GM23248 (cell line): Measurements from ENCODE around the gene BPIFB3. TPM values are rescaled to one million over a fixed set of nuclear protein-coding genes. Genes with fewer than 3 reads are reported as not detected.

Experiments
- DNase-seq: peaks from one replicate; pipeline ENCODE4 v3.0.0-alpha.2; 2015
- H2AFZ ChIP-seq: fragments of 200-600 bp; sonication (generic); 2 replicates; pipeline ENCODE4 v1.6.1; 2016; ENCODE audit warnings: antibody characterized with exemption
- H3F3A ChIP-seq: fragments of 200-600 bp; sonication (generic); 2 replicates; pipeline ENCODE4 v1.6.1; 2016; ENCODE audit warnings: mild to moderate bottlenecking, antibody characterized with exemption, mixed run types; ENCODE audit not compliant: insufficient read depth
- H3K27ac ChIP-seq: fragments of 200-600 bp; sonication (generic); 2 replicates; pipeline ENCODE4 v1.5.1; 2016; ENCODE audit warnings: mild to moderate bottlenecking
- H3K27me3 ChIP-seq: fragments of 200-600 bp; sonication (generic); replicated peaks from 2 replicates; pipeline ENCODE4 v1.6.1; 2016; ENCODE audit warnings: mild to moderate bottlenecking; ENCODE audit not compliant: insufficient read depth
- H3K36me3 ChIP-seq: fragments of 200-600 bp; sonication (generic); 2 replicates; pipeline ENCODE4 v1.6.1; 2016; ENCODE audit warnings: low read depth, mild to moderate bottlenecking
- H3K4me1 ChIP-seq: fragments of 200-600 bp; sonication (generic); 2 replicates; pipeline ENCODE4 v1.6.1; 2016; ENCODE audit warnings: mild to moderate bottlenecking; ENCODE audit not compliant: insufficient read depth
- H3K4me2 ChIP-seq: fragments of 200-600 bp; sonication (generic); one replicate; pipeline ENCODE4 v1.6.1; 2016; ENCODE audit warnings: mild to moderate bottlenecking; ENCODE audit not compliant: unreplicated experiment
- H3K4me3 ChIP-seq: fragments of 200-600 bp; sonication (generic); 2 replicates; pipeline ENCODE4 v1.5.1; 2016; ENCODE audit warnings: mild to moderate bottlenecking
- H3K79me2 ChIP-seq: fragments of 200-600 bp; sonication (generic); 2 replicates; pipeline ENCODE4 v1.6.1; 2016; ENCODE audit warnings: mild to moderate bottlenecking; ENCODE audit not compliant: insufficient read depth
- H3K9ac ChIP-seq: fragments of 200-600 bp; sonication (generic); 2 replicates; pipeline ENCODE4 v1.6.1; 2016; ENCODE audit warnings: mild to moderate bottlenecking
- H3K9me2 ChIP-seq: fragments of 200-600 bp; sonication (generic); 2 replicates; pipeline ENCODE4 v1.6.1; 2016; ENCODE audit warnings: mixed run types, mild to moderate bottlenecking, moderate library complexity; ENCODE audit not compliant: insufficient read depth
- H3K9me3 ChIP-seq: fragments of 200-600 bp; sonication (generic); one replicate; pipeline ENCODE4 v1.6.1; 2017; ENCODE audit warnings: low read depth
- H4K20me1 ChIP-seq: fragments of 200-600 bp; sonication (generic); 2 replicates; pipeline ENCODE4 v1.6.0; 2016; ENCODE audit not compliant: insufficient read depth
- EZH2 ChIP-seq: fragments of 200-600 bp; sonication (generic); IDR thresholded peaks from 2 replicates; pipeline ENCODE4 v1.6.1; 2018; ENCODE audit warnings: antibody characterized with exemption, mild to moderate bottlenecking; ENCODE audit not compliant: insufficient read depth, poor library complexity, severe bottlenecking
- EZH2phosphoT487 ChIP-seq: fragments of 200-600 bp; sonication (generic); IDR thresholded peaks from 2 replicates; pipeline ENCODE4 v1.6.1; 2018; ENCODE audit warnings: antibody characterized with exemption, moderate library complexity, mild to moderate bottlenecking, low read depth; ENCODE audit not compliant: insufficient read depth
- WGBS, 2 experiments: methylation state at CpG; one replicate each; pipeline ENCODE4 v1.1.6; 2015 to 2017; ENCODE audit warnings: low lambda C conversion rate in 2 of 2, low coverage in 1 of 2; ENCODE audit errors: missing lambda C conversion rate in 2 of 2; 5-methylcytosine and 5-hydroxymethylcytosine counted together
- in situ Hi-C: fragments of 300-500 bp; cut with MboI; formaldehyde crosslinking; loops from 2 replicates; pipeline ENCODE4 v1.15.0; 2020
- polyA plus RNA-seq: library from polyadenylated mRNA; unstranded; fragments of >200 nt; fragmentation: Nextera tagmentation; extraction: Ambion mirVana; gene quantifications from 2 replicates; pipeline ENCODE4 v1.2.1, GENCODE V29; 2016
- total RNA-seq: library from RNA; depleted of rRNA; stranded (reverse); fragments of >200 nt; shearing (Covaris generic); gene quantifications from 2 replicates; pipeline ENCODE4 v1.2.3, GENCODE V29; 2014

BPIFB3 gene
- total and polyA plus RNA-seq, 2 experiments from 2014 or later = not detected

DNA sequence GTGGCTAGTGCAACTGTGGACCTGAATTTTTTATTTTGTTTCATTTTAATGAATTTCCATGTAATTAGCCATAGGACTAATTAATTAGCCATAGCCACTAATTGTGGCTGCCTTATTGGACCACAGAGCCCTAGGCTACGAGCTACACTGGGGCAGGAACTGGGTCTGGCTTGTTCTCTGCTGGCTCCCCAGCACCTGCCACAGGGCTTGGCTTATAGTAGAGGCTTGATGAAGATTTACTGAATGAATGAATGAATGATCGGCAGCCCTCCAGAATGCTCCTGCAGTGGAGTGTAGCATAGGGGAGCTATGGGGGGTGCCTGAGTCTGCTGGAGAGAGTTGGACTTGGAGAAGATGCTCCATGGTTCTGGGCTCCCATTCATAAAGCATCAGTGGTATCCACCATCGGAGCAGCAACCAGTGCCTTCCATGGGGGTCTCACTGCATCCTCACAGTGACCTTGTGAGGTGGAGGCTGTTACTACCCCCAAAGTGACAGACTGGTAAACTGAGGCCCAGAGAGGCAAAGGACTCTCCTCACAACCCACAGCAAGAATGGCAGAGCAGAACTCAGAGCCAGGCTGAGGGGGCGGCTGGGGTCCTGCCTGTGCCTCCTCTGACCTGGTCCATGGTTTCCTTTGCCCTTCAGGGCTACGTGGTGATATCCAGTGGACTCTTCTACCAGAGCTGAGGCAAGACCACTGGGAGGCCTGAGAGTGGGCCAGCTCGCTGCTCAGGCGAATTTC lies 30.8 kb upstream of the BPIFB3 start:
- Histone ChIP-seq H4K20me1 (no peaks in the 10 kb centered on the region), H3K9me2 (no peaks in the 10 kb centered on the region), H3K4me3 (no peak overlapping the region), H3F3A (no peaks in the 10 kb centered on the region), H3K27me3 (peaks cover 9% of the 10 kb centered on the region; the same call in 1 of the 2 replicates), H3K9ac (no peak overlapping the region), H2AFZ (no peak overlapping the region), H3K4me2 (no peak overlapping the region), H3K4me1 (no peaks in the 10 kb centered on the region), H3K36me3 (no peaks in the 10 kb centered on the region), H3K27ac (no peak overlapping the region), H3K79me2 (no peaks in the 10 kb centered on the region), H3K9me3 (no peaks in the 10 kb centered on the region)
- TF ChIP-seq EZH2 = no peak
- no peak for DNase-seq
- WGBS, 2 experiments = 25 to 28% methylated on average over 7 of the region's 7 CpGs
- in situ Hi-C loops = no loop called here

DNA sequence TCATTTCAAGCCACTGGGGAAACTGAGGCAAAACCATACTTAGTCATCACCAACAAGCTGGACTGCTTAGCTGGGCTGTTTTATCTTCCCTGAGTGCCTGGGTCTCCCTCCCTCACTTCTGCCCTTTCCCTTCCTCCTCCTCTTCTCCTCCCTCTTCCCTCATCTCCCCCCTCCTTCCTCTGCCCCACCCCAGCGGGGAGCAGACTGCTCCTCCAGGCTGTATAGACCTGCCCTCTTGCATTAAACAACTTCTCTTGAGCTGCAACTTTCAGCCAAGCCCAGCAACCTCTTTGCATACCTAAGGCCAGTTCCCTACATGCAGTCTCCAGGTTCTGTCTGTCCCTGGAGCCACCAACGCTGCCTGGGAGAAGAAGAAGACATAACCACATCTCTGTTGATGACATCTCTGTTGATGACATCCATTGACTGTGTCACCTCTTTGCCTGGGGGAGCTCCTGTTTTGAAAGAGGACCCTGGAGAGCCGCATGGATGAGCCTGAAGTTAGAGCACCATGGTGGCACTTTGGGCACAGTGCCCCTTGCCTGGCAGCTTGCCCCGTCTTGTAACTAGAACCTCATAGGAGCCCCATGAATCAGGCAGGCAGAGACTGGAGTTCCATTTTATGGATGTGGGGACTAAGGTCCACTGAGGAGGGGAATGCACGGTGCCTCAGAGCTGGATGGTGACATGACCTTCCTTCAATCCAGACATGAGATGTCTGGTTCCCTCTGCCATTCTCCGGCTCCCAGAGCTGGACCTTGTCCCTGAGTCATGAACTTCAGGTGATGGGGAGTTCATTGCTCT lies 30.1 kb upstream of the BPIFB3 start:
- no peak for DNase-seq
- in situ Hi-C loops = no loop called here
- Histone ChIP-seq H2AFZ (no peak overlapping the region), H3F3A (no peaks in the 10 kb centered on the region), H3K4me2 (no peak overlapping the region), H3K4me3 (no peak overlapping the region), H4K20me1 (no peaks in the 10 kb centered on the region), H3K9me3 (no peaks in the 10 kb centered on the region), H3K27me3 (0 out of 2 replicates have a peak, but pooled peaks cover 5% of the 10 kb centered on the region), H3K9me2 (no peaks in the 10 kb centered on the region), H3K9ac (no peak overlapping the region), H3K79me2 (no peaks in the 10 kb centered on the region), H3K36me3 (no peaks in the 10 kb centered on the region), H3K27ac (no peak overlapping the region), H3K4me1 (no peaks in the 10 kb centered on the region)
- TF ChIP-seq EZH2 (no peak), EZH2phosphoT487 (no peak)
- WGBS, 2 experiments = 24 to 25% methylated on average over 5 to 6 of the region's 6 CpGs

GRCh38 chr20:33024243-33024560 lies 29.5 kb upstream of the BPIFB3 start:
- in situ Hi-C loops = no loop called here
- Histone ChIP-seq H2AFZ (no peak overlapping the region), H3F3A (no peaks in the 10 kb centered on the region), H3K36me3 (no peaks in the 10 kb centered on the region), H3K4me3 (no peak overlapping the region), H3K27ac (no peak overlapping the region), H3K4me1 (no peaks in the 10 kb centered on the region), H3K27me3 (0 out of 2 replicates have a peak, but pooled peaks cover 1% of the 10 kb centered on the region), H3K9me2 (no peaks in the 10 kb centered on the region), H4K20me1 (no peaks in the 10 kb centered on the region), H3K79me2 (no peaks in the 10 kb centered on the region), H3K9me3 (no peaks in the 10 kb centered on the region), H3K9ac (no peak overlapping the region), H3K4me2 (no peak overlapping the region)
- no peak for DNase-seq
- WGBS, 2 experiments = 25% methylated on average over 1 of the region's 1 CpG
- TF ChIP-seq EZH2phosphoT487 = no peak
- no peak for TF ChIP-seq EZH2

DNA sequence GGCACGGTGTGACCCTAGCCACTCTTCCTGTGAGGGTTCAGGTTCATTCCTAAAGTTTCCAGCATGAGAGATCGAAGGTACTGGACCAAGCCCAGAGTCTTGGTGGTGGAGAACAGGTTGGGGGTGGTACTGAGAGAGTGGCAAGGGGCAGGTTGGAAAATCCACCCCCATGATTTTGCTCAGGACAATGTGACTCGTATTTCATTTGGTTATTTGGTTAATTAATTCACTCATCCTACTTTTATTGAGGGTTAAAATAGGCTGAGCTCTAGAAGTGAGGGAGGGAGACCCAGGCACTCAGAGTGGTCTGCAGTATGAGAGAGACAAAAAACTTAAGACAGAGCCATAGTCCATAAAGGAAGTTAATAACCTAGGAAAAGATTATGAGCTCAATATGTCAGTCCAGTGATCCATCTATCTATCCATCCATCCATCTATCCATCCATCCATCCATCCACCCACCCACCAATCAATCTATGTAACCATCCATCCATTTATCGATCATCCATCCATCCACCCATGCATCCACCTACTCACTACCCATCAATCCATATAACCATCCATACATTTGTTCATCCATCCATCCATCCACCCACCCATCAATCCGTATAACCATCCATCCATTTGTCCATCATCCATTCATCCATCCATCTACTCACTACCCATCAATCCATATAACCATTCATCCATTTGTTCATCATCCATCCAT lies 28.9 kb upstream of the BPIFB3 start:
- no peak overlapping the region for H3K27ac ChIP-seq
- H3K9me2 ChIP-seq = no peaks in the 10 kb centered on the region
- H2AFZ ChIP-seq = no peak overlapping the region
- TF ChIP-seq EZH2 = no peak
- no peak for TF ChIP-seq EZH2phosphoT487
- H3K27me3 ChIP-seq = no peaks in the 10 kb centered on the region
- no peaks in the 10 kb centered on the region for H3F3A ChIP-seq
- in situ Hi-C loops = no loop called here
- WGBS, 2 experiments = 21 to 23% methylated on average over 5 of the region's 5 CpGs
- H3K4me1 ChIP-seq = no peaks in the 10 kb centered on the region
- no peaks in the 10 kb centered on the region for H3K9me3 ChIP-seq
- no peaks in the 10 kb centered on the region for H3K36me3 ChIP-seq
- DNase-seq = no peak
- no peaks in the 10 kb centered on the region for H3K79me2 ChIP-seq
- H3K4me2 ChIP-seq = no peak overlapping the region
- no peak overlapping the region for H3K9ac ChIP-seq
- no peaks in the 10 kb centered on the region for H4K20me1 ChIP-seq
- no peak overlapping the region for H3K4me3 ChIP-seq
